ENCODE results near the gene ZFP90.
"Not testable (repeated sequence)": the region's sequence is repeated elsewhere in the genome, so short reads cannot be mapped to it uniquely, and the experiment has no call there.

The ZFP90 gene

DNA sequence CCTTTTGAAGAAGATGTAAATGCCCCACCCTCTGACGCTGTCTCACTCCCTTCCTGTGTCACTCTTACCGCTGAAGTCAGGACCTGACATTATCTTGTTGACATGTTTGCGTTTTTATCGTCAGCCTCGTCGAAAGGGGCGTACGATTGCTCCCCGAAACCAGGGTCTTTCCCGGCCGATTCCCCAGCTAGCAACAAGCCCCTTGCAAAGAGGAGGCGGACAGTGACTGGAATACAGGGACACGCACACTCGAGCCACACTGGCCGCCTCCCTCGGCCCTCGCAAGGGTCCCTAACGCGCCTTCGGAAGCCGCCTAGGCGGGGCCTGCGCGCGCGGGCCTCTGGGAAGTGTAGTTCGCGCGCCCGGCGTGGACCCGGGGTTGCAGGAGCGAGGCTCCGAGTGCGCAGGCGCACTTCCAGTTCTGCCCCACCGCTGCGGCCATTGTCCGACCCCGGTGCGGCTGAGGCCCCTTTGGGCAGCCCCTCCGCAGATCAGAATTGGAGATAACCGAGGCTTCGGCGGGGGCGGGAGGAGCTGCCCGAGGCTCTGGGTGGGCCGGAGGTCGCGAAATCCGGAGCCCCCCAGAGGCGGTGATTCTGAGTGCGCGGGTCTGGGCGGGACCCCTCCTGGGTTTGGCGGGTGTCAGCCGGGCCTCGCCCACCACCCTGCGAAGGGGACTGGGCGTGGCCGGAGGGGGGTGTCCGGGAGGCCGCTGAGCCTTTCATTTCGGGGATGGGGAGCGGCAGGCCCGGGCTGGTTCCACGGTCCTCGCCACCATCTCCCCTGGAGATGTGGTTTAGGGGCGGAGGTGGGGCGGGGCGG is at the start of gene ZFP90:
TSS of gene ZFP90 (plus strand) at position 412 of the 822 bp plus-strand sequence. CDS start 502 bp downstream, outside the sequence.
- DNase-seq (ENCODE audit: low read depth, low spot score) = no peak

DNA sequence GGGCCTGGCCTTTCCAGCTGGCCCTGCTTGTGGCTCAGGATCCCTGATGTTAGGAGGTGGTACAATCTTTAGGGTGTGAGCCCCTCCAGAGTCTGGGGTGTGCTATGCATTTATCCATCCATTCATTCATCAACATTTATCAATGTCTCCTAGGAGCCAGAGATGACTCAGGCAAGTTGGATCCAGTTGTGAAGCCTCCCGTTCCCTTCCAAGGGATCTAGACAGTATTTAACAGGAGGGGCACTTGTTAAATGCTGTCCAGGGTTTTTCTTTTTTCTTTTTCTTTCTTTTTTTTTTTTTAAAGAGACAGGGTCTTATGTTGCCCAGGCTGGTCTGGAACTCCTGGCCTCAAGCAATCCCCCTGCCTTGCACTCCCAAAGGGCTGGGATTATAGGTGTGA is 48.7 kb upstream of the ZFP90 start:
- DNase-seq (ENCODE audit: low read depth, low spot score) = no peak

DNA sequence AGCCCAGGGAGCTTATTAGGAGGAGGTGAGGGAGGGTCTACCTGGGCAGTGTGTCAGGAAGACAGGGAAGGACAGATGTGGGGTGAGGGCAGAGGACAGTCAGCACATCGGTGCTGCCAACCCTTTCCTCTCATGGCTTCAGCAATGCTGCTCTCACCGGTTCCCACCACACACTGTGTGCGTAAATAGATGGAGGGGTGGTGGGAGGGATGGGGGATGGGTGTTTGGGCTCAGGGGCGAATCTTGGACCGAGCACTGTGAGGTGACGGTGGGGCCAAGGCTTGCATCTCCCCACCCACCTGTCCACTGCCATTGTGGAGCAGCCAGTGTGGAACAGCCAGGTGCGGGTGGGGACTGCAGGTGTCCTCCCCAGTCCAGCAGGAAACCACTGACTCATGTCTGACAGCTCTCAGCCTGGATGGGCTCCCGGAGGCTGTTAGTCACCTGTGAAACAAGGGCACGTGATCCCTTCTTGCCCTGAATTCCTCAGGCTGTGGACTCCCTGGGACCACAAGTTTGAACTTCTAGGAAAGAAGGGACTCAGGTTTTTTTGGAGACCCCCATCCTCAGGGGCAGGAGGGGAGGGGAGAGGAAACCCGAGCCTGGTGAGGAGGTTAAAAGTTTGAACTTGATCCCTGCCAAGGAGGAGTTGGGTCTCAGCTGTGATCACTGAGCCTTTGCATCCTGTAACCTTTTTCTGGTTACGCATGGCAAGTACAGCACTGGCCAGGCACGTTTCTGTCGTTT is 48.1 kb upstream of the ZFP90 start:
- DNase-seq (ENCODE audit: low read depth, low spot score) = no peak

DNA sequence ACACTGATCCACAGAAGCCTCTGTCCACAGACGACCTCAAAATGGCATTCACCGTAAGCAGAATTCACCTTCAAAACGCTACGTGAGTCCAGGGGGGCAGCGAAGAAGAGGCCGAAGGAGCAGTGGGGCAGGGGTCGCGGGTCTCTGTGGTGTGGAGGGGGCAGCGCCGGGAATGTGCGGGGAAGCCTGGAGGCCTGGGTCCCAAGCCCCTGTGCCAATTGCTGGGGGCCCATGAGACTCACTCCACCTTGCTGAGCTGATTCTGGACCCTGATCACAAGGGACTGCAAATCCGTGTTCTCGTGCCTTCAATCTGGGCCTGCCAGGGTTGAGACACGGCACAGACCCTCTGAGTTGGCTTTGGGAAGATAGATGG is 47.5 kb upstream of the ZFP90 start:
- no peak for DNase-seq (ENCODE audit: low read depth, low spot score)

DNA sequence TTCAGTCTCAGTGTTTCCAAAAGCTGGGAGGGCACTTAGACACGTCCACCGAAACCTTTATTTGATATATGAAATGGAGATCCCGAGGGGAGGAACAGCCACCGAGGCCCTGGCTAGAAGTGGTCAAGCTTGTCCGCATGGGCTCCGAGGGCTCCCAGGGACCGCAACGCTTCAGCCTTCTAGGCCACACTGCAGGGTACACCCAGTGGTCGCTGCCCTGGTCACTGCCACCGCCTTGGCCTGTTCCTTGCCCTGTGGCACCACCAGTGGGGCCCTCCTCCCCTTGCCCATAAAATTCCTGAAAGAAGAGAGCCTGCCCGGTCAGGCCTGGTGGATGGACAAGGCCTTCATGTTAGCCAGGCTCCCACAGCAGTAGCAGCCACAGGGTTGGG is 46.9 kb upstream of the ZFP90 start:
- DNase-seq (ENCODE audit: low read depth, low spot score) = no peak

DNA sequence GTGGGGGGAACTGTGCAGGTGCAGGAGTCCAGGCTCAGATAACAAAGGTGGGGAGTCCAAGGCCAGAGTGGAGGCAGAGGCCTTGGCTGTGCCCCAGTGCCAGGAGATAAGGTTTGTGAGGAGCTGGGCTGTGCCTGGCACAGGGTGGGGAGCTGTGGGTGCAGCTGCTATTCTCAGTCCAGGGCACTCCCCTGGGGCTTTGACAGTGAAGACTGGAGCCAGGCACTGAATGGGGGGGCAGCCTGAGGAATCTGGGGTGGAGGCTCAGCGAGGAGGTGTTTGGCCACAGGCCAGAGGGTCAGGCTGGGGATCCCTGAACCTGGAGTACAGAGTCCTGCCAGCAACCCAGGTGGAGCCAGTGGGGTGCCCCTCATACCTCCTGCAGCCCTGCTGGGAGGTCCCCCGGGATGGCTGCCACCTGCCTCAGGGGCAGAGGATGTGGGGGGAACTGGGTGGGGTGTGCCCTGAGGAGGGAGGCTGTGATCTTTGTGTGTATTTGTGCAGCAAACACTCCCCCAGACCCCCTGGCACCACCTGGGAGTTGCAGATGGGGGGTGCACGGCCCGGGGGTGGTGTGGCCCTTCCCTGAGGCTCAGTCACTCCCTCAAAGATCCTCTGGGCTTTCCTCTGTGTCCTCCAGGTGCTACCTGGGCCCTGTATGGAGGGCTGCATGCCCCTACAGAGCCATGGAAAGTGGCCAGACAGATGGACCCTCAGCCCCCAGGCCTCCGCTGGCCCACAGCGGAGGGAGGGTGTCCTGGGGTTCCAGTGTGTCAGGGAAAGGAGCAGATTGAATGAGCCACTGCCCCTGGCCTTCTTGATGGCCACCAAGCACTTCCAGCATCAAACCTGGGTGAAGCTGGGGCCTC is 46.3 kb upstream of the ZFP90 start:
- no peak for DNase-seq (ENCODE audit: low read depth, low spot score)

DNA sequence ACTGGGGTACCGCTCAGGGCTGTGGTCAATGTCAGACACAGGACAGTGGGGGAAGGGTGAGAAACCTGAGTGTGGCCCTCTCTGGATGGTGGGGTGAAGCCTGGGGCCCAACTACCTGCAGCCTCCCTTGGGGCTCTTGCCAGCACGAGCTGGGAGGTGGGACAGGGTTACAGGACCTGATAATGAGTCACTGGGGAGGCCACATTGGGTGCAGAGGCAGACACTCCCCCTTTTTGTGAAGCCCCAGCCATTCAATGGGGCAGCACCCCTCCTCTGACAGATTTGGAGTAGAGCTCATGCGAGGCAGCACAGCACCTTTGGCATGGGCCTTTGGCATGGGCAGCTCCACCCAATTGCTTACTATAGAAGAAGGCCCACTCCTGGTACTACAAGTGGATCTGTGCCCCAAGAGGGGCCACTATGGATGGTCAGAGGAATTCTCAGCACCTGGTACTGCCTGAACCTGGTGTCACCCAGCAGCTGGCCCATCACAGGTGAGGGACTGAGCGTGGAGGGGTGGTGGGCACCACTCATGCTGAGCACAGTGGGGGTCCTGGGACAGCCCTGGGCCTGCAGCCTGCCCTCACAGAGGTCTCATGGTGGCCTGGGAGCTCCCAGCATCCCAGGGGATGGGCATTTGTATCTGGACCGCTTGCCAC is 45.5 kb upstream of the ZFP90 start:
- DNase-seq (ENCODE audit: low read depth, low spot score) = no peak

DNA sequence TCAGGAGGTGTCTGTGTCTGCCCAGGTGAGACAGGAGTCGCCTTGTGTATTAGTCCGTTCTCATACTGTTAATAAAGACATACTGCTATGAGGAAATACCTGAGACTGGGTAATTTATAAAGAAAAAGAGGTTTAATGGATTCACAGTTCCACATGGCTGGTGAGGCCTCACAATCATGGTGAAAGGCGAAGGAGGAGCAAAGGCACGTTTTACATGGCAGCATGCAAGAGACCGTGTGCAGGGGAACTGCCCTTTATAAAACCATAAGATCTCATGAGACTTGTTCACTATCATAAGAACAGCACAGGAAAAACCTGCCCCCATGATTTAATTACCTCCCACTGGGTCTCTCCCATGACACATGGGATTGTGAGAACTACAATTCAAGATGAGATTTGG is 44.8 kb upstream of the ZFP90 start:
- not testable (repeated sequence) for DNase-seq (ENCODE audit: low read depth, low spot score)

DNA sequence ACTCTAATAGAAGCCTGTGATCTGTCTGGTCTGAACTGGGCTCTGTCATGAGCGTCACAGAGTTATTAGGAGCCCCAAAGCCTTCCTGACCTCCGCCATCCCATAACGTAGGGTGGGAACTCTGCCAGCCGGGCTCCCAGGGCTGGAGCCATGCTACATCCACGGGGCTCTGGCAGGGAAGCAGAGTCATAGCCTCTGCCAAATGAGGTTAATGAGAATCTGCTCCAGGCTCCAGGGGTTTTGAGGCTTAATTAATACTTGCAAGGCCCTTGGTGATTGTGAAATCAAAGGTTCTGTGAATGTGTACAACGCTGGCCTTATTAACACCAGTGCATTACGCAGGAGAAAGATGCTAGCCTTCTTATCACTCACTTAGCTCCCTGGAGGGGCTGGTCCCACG is 42.4 kb upstream of the ZFP90 start:
- no peak for DNase-seq (ENCODE audit: low read depth, low spot score)

DNA sequence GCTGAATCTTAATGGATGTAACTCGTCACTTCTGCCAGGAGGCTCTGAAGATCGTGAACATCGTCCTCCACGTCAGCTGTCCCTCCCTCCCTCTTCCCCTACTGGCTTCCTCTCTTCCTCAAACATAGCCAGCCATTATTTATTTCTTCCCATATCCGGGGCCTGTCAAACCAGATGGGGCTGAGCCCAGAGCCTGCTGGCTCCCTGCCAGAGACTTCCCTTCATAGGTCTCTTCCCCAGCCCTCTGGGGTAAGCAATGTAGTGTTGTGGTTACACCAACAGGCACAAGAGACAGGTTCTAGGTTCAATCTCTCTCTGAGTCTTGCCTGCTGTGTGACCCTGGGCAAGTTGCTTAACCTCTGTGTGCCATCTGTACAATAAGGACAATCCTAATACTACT is 40.1 kb upstream of the ZFP90 start:
- no peak for DNase-seq (ENCODE audit: low read depth, low spot score)

DNA sequence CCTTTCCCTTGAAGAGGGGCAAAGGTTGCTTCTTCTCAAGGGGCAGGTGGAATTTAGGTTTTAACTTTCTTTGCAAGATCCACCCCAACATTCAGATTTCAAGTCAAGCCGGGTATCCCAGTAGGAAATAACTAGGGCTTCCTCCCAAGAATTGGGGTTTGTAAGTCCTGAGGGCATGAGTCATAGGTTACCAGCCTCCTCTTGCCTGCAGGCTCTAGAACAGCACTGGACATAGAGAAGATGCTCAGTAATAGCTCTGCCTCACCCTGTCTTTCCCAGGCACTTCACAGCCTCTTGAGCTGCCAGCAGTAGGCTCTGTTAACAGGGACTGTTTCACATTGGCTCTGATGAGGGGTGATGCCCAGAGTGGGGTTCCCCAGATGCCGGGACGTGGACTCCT is 35.8 kb upstream of the ZFP90 start:
- DNase-seq (ENCODE audit: low read depth, low spot score) = no peak

DNA sequence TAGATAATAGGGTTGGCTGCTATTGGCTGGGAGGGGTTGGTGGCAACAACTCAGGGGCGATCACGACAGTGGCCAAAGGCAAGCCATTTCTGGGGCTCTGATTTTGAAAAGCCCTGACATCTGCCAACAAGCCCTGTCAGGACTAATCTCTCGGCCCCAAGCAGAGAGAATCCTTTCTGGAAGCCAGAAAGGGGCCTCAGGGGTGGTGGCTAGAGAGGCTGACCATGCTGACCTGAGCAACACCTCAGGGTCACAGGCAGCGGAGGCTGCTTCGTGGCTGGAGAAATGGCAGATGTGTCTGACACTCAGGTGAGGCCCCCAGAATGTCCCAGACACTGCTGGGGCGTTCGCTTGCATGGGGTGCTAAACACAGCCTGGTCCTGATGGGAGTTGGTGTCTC is 35.0 kb upstream of the ZFP90 start:
- DNase-seq (ENCODE audit: low read depth, low spot score) = no peak

DNA sequence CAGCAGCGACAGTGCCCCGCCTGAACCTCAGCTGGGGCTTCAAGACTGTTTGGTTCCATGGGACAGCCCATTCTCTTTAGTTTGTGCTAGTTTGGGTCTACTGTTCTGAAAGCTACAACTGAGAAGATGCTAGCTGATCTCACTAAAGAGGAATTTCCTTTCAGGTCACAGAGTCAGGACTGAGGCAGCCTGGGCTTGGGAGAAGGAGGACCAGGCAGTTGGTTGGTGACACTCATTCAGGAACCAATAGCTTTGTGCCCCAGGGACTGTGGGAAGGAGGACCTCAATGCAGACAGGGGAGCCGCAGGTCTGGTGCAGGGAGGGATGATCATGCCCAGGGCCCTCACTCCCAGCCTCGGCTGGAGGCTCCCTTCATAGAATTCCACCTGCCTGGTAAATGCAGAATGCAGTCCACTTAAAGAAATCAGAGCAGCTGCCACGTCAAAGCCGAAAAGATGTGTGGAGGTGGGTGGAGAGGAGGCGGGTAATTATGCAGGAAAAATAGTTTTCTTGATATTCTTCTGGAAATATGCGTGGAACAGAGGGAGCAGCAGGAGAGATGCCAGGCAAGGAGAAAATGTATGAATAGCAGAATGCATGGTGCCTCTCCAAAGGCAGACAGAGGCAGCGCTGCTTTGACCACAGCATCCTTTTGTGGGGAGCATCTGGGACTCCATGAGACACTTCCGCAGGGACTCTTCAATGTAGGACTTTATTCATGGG is 32.6 kb upstream of the ZFP90 start:
- no peak for DNase-seq (ENCODE audit: low read depth, low spot score)

DNA sequence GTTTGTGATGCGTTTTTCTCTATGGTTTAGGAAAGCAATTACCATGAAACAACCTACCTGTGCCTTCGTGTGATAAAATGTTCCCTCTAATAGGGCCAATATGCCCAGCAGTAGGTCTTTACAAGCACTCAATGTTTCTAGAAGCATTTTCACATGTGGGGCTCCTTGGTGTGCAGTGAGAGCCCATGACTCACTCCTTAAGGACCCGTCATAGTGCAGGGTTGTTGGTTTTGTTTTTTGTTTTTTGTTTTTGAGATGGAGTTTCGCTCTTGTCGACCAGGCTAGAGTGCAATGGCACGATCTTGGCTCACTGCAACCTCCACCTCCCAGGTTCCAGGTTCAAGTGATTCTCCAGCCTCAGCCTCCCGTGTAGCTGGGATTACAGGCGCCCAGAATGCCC is 31.1 kb upstream of the ZFP90 start:
- no peak for DNase-seq (ENCODE audit: low read depth, low spot score)

DNA sequence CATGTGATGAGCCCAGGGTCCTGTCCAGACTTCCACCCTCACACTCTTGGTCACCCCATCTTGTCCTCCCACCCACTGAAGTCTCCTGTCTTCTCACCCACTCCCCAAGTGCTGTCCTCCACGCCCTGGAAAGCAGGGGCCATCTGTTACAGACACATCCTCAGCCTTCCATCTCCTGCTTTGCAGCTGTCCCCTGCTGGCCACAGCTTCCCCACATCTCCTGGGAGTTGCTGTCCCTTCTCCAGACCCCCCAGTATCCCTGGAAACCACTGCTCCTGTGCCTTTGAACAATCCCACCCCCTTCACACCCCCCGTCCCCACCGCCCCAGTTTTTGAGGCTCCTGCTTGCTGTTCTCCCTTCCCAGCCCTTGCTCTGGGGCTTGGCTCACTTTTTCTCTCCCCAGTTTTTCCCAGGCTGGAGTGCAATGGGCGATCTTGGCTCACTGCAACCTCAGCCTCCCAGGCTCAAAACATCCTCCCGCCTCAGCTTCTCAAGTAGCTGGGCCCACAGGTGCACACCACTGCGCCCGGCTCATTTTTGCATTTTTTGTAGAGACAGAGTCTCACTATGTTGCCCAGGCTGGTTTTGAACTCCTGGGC is 30.4 kb upstream of the ZFP90 start:
- DNase-seq (ENCODE audit: low read depth, low spot score) = no peak

DNA sequence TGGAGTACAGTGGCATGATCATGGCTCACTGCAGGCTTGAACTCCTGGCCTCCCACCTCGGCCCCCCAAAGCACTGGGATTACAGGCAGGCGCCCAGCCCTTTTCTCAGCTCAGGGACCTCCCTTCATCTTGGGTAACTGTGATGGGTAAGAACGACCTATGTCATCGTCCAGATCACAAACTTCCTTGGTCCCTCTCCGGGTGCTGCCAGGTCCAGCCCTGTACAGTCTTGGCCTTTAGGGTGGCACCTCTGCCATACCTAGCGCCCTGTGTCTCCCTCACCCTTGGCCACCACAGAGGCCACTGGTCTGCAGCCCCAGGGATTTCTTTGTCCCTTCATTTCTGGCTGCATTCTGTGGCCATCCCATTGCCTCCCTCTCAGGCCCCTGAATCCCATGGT is 29.7 kb upstream of the ZFP90 start:
- DNase-seq (ENCODE audit: low read depth, low spot score) = no peak

DNA sequence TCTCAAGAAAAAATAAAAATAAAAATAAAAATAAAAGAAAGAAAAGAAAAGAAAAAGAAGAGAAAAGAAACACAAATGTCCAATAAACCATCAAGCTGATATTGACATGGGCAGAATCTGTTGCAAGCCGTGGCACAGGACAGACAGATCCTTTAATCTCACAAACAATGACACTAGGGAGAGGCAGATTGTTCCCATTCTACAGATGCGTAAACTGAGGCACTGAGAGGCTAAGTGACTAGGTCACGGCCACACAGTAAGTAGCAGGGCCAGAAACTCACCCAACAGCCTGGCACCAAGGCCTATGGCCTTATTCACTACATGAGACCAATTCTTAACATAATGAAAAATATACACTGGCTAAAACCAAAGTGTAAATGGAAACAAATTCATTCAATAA is 28.3 kb upstream of the ZFP90 start:
- no peak for DNase-seq (ENCODE audit: low read depth, low spot score)

DNA sequence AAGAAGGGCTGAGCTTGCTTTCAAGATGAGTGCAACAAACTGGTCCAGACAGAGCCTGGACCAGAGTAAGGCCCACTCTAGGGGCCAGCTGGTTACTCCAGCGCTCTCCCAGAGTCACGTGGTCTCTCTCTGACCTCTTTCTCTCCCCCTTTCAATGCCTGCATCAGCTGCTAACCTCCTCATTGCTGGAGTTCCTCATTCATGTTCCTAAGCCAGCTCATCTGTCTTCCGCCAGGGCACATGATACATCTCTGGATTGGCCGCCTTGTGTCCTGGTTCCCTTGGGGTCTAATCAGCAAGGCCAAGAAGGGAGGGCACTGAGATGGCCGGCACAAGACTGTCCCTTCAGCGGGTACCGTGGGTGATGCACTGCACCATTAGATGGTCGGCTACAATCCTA is 26.9 kb upstream of the ZFP90 start:
- no peak for DNase-seq (ENCODE audit: low read depth, low spot score)

DNA sequence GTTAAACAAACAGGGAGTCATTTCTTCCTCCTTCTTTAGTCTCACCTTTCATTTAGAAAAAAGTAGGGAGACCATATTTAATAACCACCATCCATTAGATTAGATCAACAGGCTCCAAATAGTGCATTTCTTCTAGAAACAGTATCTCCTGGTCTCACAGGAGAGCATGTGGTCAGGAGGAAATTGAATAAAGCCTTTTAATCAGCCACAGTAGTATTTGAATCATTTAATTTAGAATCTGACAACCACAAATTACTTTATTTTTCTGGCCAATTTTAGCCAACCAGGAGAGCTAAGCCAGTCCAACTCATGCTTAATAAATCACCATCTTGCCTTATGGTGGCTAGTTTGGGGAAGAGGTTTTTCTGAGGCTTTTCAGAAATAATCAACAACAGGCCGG is 26.3 kb upstream of the ZFP90 start:
- DNase-seq (ENCODE audit: low read depth, low spot score) = no peak

DNA sequence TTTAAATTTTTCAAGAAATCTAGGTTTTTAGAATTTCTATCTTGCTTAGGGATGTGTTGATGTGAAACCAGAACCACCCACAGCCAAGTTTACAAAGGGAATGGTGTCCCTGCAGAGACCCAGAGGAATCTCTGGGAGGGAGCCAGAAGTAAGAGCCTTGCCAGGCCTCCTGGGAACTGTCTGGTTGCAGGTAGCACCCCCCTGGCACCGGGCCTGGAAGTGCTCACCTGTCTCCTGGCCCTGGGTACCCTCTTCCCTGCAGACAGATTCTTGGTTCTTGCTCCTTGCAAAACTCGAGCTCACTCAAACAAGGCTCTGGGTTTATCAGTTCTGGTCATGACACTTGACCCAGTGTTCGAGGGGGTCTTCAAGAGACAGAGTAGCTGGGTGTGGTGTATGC is 24.6 kb upstream of the ZFP90 start:
- no peak for DNase-seq (ENCODE audit: low read depth, low spot score)
